IMR-90 (cell line): Measurements from ENCODE around the gene LNP1. TPM values are rescaled to one million over a fixed set of nuclear protein-coding genes. Genes with fewer than 3 reads are reported as not detected.

Experiments used
- ATAC-seq: fragments of 200-7000 bp; cut with Tn5 transposase; 2 replicates; pipeline ENCODE4 v1.9.1; 2020; ENCODE audit warnings: low read depth, mild to moderate bottlenecking, moderate library complexity
- BruUV-seq: library from RNA; stranded (reverse); fragments of 400-500 nt; replicated peaks from 2 replicates; lab custom pipeline; 2021; lab: Mats Ljungman, UMichigan
- CTCF ChIA-PET: fragments of 300-600 bp; formaldehyde crosslinking; extraction: SDS; loops from one replicate; lab custom pipeline; 2021; ENCODE audit warnings: antibody characterized with exemption; lab: Yijun Ruan, JAX
- POLR2A ChIA-PET: fragments of 300-600 bp; sonication (Branson Sonifier 250); formaldehyde crosslinking; loops from one replicate; lab custom pipeline; 2022; ENCODE audit warnings: antibody characterized with exemption; ENCODE audit not compliant: unreplicated experiment; lab: Charles Lee
- DNase-seq: peaks from one replicate; pipeline ENCODE4 v3.0.0; 2013
- H2AFZ ChIP-seq: replicated peaks from 2 replicates; pipeline ENCODE3; 2013; ENCODE audit warnings: low read length, mild to moderate bottlenecking; ENCODE audit not compliant: poor library complexity
- H2AK5ac ChIP-seq: 2 replicates; pipeline ENCODE4 v1.6.1; 2013; ENCODE audit warnings: low read depth, low read length, inconsistent platforms
- H2AK9ac ChIP-seq: replicated peaks from 2 replicates; pipeline ENCODE3; 2013; ENCODE audit warnings: mild to moderate bottlenecking, low read depth, low read length, moderate library complexity; ENCODE audit not compliant: poor library complexity
- H2BK120ac ChIP-seq: 2 replicates; pipeline ENCODE4 v1.6.1; 2013; ENCODE audit warnings: low read depth, low read length, inconsistent platforms
- H2BK15ac ChIP-seq: 3 replicates; pipeline ENCODE4 v1.6.1; 2013; ENCODE audit warnings: low read depth, low read length, inconsistent platforms
- H2BK20ac ChIP-seq: 2 replicates; pipeline ENCODE4 v1.6.1; 2013; ENCODE audit warnings: low read depth, mild to moderate bottlenecking, inconsistent platforms, low read length, moderate library complexity
- H2BK5ac ChIP-seq: 2 replicates; pipeline ENCODE4 v1.6.1; 2013; ENCODE audit warnings: mild to moderate bottlenecking, low read depth, low read length, inconsistent platforms; ENCODE audit not compliant: poor library complexity, severe bottlenecking
- H3K14ac ChIP-seq: replicated peaks from 2 replicates; pipeline ENCODE4 v1.6.1; 2013; ENCODE audit warnings: low read depth, low read length, inconsistent platforms
- H3K18ac ChIP-seq: 2 replicates; pipeline ENCODE4 v1.6.1; 2013; ENCODE audit warnings: low read depth, low read length, control low read depth
- H3K23ac ChIP-seq: 2 replicates; pipeline ENCODE4 v1.6.1; 2013; ENCODE audit warnings: low read depth, low read length, inconsistent platforms
- H3K27ac ChIP-seq: 2 replicates; pipeline ENCODE4 v1.5.1; 2013; ENCODE audit warnings: mild to moderate bottlenecking, control low read depth, low read length; ENCODE audit not compliant: insufficient read depth
- H3K27me3 ChIP-seq: 2 replicates; pipeline ENCODE4 v1.6.1; 2013; ENCODE audit warnings: low read length; ENCODE audit not compliant: control insufficient read depth, insufficient read depth
- H3K36me3 ChIP-seq: 2 replicates; pipeline ENCODE4 v1.6.1; 2013; ENCODE audit warnings: low read length, mixed read lengths; ENCODE audit not compliant: control insufficient read depth, insufficient read depth
- H3K4ac ChIP-seq: 2 replicates; pipeline ENCODE4 v1.6.1; 2013; ENCODE audit warnings: low read depth, low read length, inconsistent platforms
- H3K4me1 ChIP-seq: 2 replicates; pipeline ENCODE4 v1.6.1; 2013; ENCODE audit warnings: low read length, mixed read lengths; ENCODE audit not compliant: control insufficient read depth, insufficient read depth
- H3K4me2 ChIP-seq: 2 replicates; pipeline ENCODE4 v1.6.1; 2013; ENCODE audit warnings: low read depth, mild to moderate bottlenecking, control low read depth, low read length, moderate library complexity
- H3K4me3 ChIP-seq: 2 replicates; pipeline ENCODE4 v1.5.1; 2013; ENCODE audit warnings: low read depth, mild to moderate bottlenecking, control low read depth, low read length, moderate library complexity; ENCODE audit not compliant: insufficient read depth
- H3K56ac ChIP-seq: 2 replicates; pipeline ENCODE4 v1.6.1; 2013; ENCODE audit warnings: low read length, inconsistent platforms; ENCODE audit not compliant: insufficient read depth; ENCODE audit errors: extremely low read depth
- H3K79me1 ChIP-seq, 2 experiments: 2 replicates each; pipeline ENCODE4 v1.6.1; 2013; ENCODE audit warnings: low read length in 2 of 2, inconsistent platforms in 1 of 2, low read depth in 1 of 2
- H3K9ac ChIP-seq: 2 replicates; pipeline ENCODE4 v1.6.1; 2013; ENCODE audit warnings: low read depth, low read length, control low read depth
- H3K9me1 ChIP-seq: 2 replicates; pipeline ENCODE4 v1.6.1; 2013; ENCODE audit warnings: low read length, inconsistent platforms; ENCODE audit not compliant: insufficient read depth
- H3K9me3 ChIP-seq: 2 replicates; pipeline ENCODE4 v1.6.1; 2013; ENCODE audit warnings: low read length; ENCODE audit not compliant: control insufficient read depth, insufficient read depth
- H4K20me1 ChIP-seq: 2 replicates; pipeline ENCODE4 v1.6.1; 2013; ENCODE audit warnings: low read length, inconsistent platforms; ENCODE audit not compliant: insufficient read depth
- H4K5ac ChIP-seq: 2 replicates; pipeline ENCODE4 v1.6.1; 2013; ENCODE audit warnings: mild to moderate bottlenecking, low read depth, low read length, control low read depth
- H4K8ac ChIP-seq, 2 experiments: 2 replicates each; pipeline ENCODE4 v1.6.1; 2013; ENCODE audit warnings: low read depth in 2 of 2, low read length in 2 of 2, control low read depth in 1 of 2, inconsistent platforms in 1 of 2
- H4K91ac ChIP-seq: 2 replicates; pipeline ENCODE4 v1.6.1; 2013; ENCODE audit warnings: low read depth, low read length, inconsistent platforms; ENCODE audit not compliant: insufficient read depth
- CTCF ChIP-seq: conservative IDR thresholded peaks from 2 replicates; pipeline ENCODE4 v1.5.1; 2012; ENCODE audit warnings: mild to moderate bottlenecking, low read depth, low read length, improper control_type of control experiment
- FOS ChIP-seq: fragments of 150-350 bp; IDR thresholded peaks from 2 replicates; pipeline ENCODE4 v1.6.1; 2016; ENCODE audit warnings: low read depth, low read length
- MXI1 ChIP-seq: IDR thresholded peaks from 2 replicates; pipeline ENCODE4 v1.6.1; 2012; ENCODE audit warnings: low read depth, mild to moderate bottlenecking, low read length, moderate library complexity, borderline replicate concordance
- WGBS, 2 experiments: methylation state at CpG; one replicate each; pipeline versions ENCODE4 v1.1.5 to v1.1.7; 2013; ENCODE audit warnings: missing lambda C conversion rate in 2 of 2; ENCODE audit not compliant: insufficient read length in 1 of 2; ENCODE audit errors: extremely low coverage in 2 of 2; 5-methylcytosine and 5-hydroxymethylcytosine counted together
- dilution Hi-C: fragments of 300-500 bp; cut with HindIII; formaldehyde crosslinking; loops from one replicate; pipeline ENCODE4 v1.14.3; 2018; ENCODE audit warnings: low sequenced_read_pairs; ENCODE audit not compliant: unreplicated experiment
- in situ Hi-C: fragments of 300-500 bp; cut with MboI; formaldehyde crosslinking; loops from 3 replicates; pipeline ENCODE4 v1.14.3; 2019; ENCODE audit warnings: low sequenced_read_pairs, inconsistent platforms, mixed read lengths
- intact Hi-C: fragments of 100-400 bp; cut with micrococcal nuclease; formaldehyde crosslinking; loops from 2 replicates; pipeline ENCODE4 v1.10.0; 2022
- polyA plus RNA-seq, 3 experiments: library from polyadenylated mRNA; depleted of rRNA; stranded (reverse); fragments of >200 nt; gene quantifications; 2 replicates each; pipeline ENCODE4 v1.2.3, GENCODE V29; 2012; ENCODE audit warnings: low replicate concordance in 1 of 3
- total RNA-seq: library from RNA; depleted of rRNA; stranded (reverse); fragments of >200 nt; gene quantifications from 2 replicates; pipeline ENCODE4 v1.2.3, GENCODE V29; 2012

LNP1 gene
- total and polyA plus RNA-seq, 2 of the 4 experiments (the other 2 are of a cell fraction), result 2.2 to 2.4 TPM

DNA sequence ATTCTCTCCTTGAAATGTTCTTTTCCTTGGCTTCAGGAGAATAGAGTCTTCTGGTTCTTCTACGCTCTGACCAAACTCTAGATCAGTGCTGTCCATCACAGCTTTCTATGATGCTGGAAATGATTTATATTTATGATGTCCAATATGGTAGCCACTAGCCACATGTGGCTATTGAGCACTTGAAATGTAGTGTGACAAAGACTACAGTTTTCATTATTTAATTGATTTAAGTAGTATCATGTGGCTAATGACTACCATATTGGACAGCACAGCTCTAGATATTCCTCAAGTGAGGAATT lies 2.9 kb downstream of the LNP1 start:
- ChIA-PET CTCF (interaction anchor here (0.6 to 1.5 kb wide), 2 partner anchors 21 to 48 kb away, joined by 3 to 5 read pairs; no protein-coding TSS in a partner anchor), POLR2A (interaction anchor here (0.7 kb wide), 1 partner anchor 108 kb away, joined by 15 read pairs; no protein-coding TSS in a partner anchor)
- Histone ChIP-seq H3K23ac (no peak overlapping the region), H3K9ac (no peak overlapping the region), H3K18ac (no peak overlapping the region), H4K5ac (no peak overlapping the region), H3K36me3 (peaks cover 2% of the 10 kb centered on the region; the same call in 1 of the 2 replicates), H3K56ac (no peak overlapping the region), H4K8ac (no peak overlapping the region), H3K27me3 (no peaks in the 10 kb centered on the region), H3K4me1 (no peaks in the 10 kb centered on the region), H3K14ac (no peak overlapping the region), H4K91ac (no peak overlapping the region), H2AK5ac (no peak overlapping the region), H3K79me1 (peaks cover 10 to 42% of the 10 kb centered on the region in 2 experiments), H2AK9ac (no peak overlapping the region), H3K27ac (no peak overlapping the region), H4K20me1 (peaks cover 8% of the 10 kb centered on the region; the same call in 1 of the 2 replicates), H3K4ac (no peak overlapping the region), H3K9me1 (no peaks in the 10 kb centered on the region; the same call in 1 of the 2 replicates), H3K4me3 (no peak overlapping the region), H2BK5ac (no peak overlapping the region), H2BK15ac (no peak overlapping the region), H3K4me2 (peak overlapping the region; percentile 11; the same call in 1 of the 2 replicates), H2BK20ac (no peak overlapping the region), H3K9me3 (0 out of 2 replicates have a peak, but pooled peaks cover 2% of the 10 kb centered on the region), H2BK120ac (no peak overlapping the region), H2AFZ (no peak overlapping the region)
- no peak for TF ChIP-seq FOS
- no peak for TF ChIP-seq CTCF
- no peak for TF ChIP-seq MXI1
- in situ Hi-C loops (no loop called here), intact Hi-C loops (loop anchor here (5.0 kb wide), 1 partner anchor 88 kb away; the partner anchor contains the start of gene TMEM45A), dilution Hi-C loops (no loop called here)
- DNase-seq (no peak), ATAC-seq (no peak)
- WGBS, 2 experiments, result no CpG with 5 or more reads among the region's 1 CpG
- no TSS peak for BruUV-seq
